HT1080 (cell line): ENCODE measurements around the gene C10orf120. TPM values are rescaled to one million over a fixed set of nuclear protein-coding genes. Genes with fewer than 3 reads are reported as not detected.

Experiments
- DNase-seq: peaks from one replicate; pipeline ENCODE4 v3.0.0-alpha.2; 2015; ENCODE audit warnings: low read depth
- polyA plus RNA-seq, 2 experiments: library from polyadenylated mRNA; depleted of rRNA; stranded (reverse); fragments of >200 nt; gene quantifications; 2 replicates each; pipeline ENCODE4 v1.2.3, GENCODE V29; 2015
- total RNA-seq: library from RNA; depleted of rRNA; stranded (reverse); fragments of >200 nt; shearing (Covaris generic); gene quantifications from 2 replicates; pipeline ENCODE4 v1.2.3, GENCODE V29; 2014; rRNA removed

C10orf120 gene
- total RNA-seq = not detected in 2 replicates
- not detected in 2 replicates for polyA plus RNA-seq (2015; cell fraction: cytosol; rRNA removed)
- polyA plus RNA-seq (2015; cell fraction: nucleus; rRNA removed) = not detected in 2 replicates

GRCh38 chr10:122699796-122700455, at the start of gene C10orf120:
TSS of gene C10orf120 (minus strand) at chr10:122699846. CDS start at chr10:122699790, 56 bp downstream.
- DNase-seq = no peak

DNA sequence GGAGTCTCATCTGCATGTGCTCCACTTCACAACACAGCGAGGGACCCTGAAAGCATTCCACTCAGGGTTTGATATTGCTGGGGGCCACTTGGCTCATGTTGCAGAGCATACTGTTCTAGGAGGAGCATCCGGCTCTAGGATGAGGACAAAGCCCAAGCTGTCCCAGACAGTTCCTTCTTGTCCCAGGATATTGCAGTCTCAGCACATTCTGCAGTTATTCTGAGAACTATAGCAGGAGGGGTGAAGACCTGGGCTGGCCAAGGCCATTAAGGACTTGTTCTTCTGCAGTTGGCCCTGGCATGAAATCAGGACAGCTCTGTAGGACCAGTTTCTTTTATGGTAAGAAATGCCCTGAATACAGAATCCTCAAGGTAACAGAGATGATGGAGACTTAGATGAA, 48.9 kb upstream of the C10orf120 start:
- DNase-seq = no peak

GRCh38 chr10:122746408-122746807, 46.8 kb upstream of the C10orf120 start:
- DNase-seq = no peak

- no peak for DNase-seq
Observed at GRCh38 chr10:122744257-122744656, 44.6 kb upstream of the C10orf120 start.

- peak; percentile 20 for DNase-seq
Observed at GRCh38 chr10:122740640-122741039, 41.0 kb upstream of the C10orf120 start.

- no peak for DNase-seq
Observed at GRCh38 chr10:122738031-122738430, 38.4 kb upstream of the C10orf120 start.

DNA sequence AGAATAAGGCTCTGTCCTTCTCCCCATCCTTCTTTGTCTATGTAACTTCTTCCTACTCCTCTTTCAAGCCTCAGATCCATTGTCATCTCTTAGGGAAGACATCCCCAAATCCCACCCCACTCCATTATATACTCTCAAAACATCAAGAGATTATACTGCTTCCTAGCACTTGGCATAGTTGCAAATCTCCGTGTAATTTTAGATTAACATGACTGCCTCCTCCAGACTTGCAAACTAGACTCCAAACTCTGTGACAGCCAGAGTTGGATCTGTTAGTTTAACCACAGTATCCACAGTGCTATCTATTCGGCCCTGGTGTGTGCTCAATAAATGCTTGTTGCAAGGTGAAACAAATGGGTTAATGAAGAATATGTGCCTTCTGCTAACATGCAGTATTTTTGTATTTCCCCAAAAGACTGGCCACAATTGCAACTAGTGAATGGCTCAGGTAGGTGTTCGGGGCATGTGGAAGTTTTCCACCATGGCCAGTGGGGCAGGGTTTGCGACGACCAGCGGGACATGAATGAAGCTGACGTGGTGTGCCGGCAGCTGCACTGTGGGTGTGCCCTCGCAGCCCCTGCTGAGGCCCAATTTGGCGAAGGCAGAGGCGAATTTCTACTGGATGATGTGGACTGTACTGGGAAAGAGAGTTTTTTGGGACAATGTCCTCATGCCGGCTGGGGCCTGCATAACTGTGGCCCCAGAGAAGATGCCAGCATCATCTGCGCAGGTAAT, 34.5 kb upstream of the C10orf120 start:
- no peak for DNase-seq

GRCh38 chr10:122733443-122733842, 33.8 kb upstream of the C10orf120 start:
- no peak for DNase-seq

DNA sequence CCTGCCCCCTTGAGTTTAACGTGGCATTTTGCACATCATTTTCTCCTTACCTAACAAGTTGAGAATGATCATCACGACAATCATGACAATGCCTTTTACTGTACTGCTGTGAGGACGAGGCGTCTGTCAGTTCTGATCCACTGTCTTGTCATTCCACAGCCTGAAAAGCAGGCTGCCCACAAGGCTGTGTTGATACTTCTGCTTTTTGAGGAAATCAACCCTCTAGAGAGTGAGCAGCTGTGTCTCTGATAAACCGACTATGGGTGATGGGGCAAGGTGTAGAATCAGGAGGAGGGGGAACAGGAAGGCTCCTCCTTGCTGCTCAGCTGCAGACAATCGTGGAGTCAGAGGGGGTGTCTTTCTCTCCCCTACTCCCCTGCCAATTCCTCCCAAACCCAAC, 30.6 kb upstream of the C10orf120 start:
- DNase-seq = no peak

DNA sequence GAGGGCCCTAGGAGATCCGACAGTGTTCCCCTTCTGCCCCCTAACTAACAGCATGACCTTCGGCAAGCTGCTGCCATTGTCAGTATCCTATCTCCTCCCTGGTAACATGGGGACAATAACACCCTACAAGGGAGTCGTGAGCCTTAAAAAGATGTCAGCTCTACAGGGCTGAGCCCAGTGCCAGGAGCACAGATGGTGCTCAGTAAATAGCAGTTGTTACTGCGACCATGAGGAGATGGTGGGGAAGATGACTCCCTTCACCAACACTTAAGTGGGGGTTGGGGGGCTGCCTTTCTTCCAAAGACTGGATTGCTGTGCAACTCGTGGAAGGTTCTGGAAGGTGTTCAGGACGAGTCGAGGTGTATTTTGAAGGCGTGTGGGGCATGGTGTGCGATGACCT, 29.5 kb upstream of the C10orf120 start:
- DNase-seq = no peak

DNA sequence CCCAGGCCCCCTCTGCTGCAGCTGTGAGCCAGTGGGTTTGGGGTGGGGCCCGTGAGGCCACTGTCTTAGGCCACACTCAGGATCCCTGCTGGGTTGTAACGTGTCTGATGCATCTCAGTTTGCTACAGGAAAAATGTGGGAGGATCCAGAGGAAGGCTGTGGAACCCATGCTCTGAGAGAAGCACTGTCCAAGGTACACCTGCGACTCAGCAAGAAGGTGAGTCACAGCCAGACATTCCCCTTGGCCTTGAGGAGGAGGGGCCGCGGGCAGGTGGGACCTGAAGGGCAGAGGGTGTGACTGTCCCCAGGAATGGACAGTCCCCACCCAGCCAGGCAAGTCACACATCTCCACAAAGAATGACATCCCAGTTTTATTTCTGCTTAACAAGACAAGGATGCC, 27.8 kb upstream of the C10orf120 start:
- DNase-seq = no peak

GRCh38 chr10:122725768-122726167, 26.1 kb upstream of the C10orf120 start:
- no peak for DNase-seq

GRCh38 chr10:122725006-122725405, 25.4 kb upstream of the C10orf120 start:
- DNase-seq = no peak

DNA sequence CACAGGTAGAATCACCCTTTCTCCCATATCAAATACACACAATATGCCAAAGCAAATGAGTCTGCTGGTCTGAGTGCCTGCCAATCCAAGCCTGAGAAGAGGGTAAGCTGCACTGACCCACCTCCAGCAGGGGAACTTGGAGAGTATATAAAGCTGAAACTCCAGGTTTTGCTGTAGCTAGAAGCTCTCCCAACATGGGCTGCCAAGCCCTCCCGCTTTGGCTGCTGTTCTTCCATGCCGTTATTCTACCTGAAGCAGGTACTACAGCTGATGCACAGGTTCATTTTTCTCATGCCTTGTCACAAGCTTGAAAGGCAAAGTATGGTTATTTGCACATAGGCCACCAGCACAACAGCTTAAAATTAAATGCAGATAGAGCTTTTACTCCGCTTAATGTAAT, 21.5 kb upstream of the C10orf120 start:
- DNase-seq = no peak

DNA sequence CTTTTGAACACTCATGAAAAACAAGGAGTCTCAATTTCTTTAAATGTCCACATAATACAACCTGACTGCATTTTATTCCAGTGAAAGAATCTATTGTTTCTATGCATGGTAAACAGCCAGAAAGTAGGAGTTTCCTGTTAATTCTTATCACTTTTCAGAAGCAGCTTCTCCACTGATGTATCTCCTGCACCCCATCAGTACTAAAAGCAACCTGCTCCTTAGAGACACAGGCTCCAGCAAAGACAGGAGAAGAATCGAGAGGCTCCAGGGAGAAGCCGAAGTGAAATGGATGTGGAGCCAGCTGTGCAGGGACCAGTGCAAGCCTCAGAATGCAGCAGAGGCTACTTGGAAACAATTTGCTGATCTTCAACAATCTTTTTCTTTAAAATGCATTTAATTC, 16.4 kb upstream of the C10orf120 start:
- no peak for DNase-seq

DNA sequence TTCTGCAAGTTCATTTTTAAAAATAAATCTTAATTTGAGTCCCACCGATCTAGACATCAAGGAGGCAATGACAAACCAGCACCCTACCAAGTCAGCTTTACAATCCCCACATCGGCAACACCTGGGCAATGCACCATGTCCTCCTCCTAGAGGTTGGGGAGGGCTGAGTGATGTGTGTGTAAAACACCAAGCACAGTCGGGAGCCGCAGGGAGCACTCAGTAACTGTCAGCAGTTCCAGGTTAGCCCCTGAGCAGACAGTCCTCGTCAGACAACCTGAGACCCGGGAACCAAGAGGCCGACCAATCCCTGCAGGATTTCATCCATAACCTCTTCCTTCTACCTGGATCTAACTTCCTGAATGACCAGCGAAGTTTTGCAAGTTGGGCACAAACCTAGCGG, 15.9 kb upstream of the C10orf120 start:
- DNase-seq = no peak

- DNase-seq = no peak
Observed at GRCh38 chr10:122713091-122713885, 13.6 kb upstream of the C10orf120 start.

- DNase-seq = no peak
Observed at GRCh38 chr10:122710576-122710975, 10.9 kb upstream of the C10orf120 start.

DNA sequence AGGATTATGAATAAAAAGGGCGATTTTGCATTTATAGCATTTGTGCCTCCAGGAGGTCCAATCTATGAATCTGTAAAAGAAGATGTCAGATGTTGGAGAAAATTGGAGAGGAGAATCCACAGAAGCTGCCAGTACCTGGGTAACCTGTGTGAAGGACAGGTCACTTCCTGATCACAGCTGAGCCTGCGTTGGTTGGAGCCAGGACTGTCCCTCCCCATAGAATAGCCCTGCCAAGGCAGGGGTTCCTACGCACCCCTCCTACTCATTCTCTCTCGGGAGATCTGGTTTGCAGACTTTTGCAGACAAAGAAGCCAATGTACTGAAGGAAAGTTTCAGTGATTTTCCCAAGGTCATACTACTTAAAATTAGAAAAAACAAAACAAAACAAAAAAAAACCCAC, 10.3 kb upstream of the C10orf120 start:
- no peak for DNase-seq

GRCh38 chr10:122707535-122707934, 7.9 kb upstream of the C10orf120 start:
- peak; percentile 23 for DNase-seq

- no peak for DNase-seq
Observed at GRCh38 chr10:122706947-122707346, 7.3 kb upstream of the C10orf120 start.

GRCh38 chr10:122706467-122706866, 6.8 kb upstream of the C10orf120 start:
- DNase-seq = no peak
